Measurements from ENCODE around the gene CSNK2A3. TPM values are rescaled to one million over a fixed set of nuclear protein-coding genes. Genes with fewer than 3 reads are reported as not detected.
"Not testable (repeated sequence)": the region's sequence is repeated elsewhere in the genome, so short reads cannot be mapped to it uniquely, and the experiment has no call there.

Gene CSNK2A3
- total RNA-seq (2014; rRNA removed; shearing (Covaris generic); ENCODE audit: low replicate concordance), result 5.0 and 6.3 TPM in 2 replicates

- not testable (repeated sequence) for H3K4me3 ChIP-seq, H3K9me3 ChIP-seq, H3K36me3 ChIP-seq, H3K27me3 ChIP-seq
- peak; percentile 16 for DNase-seq
These were observed at the start of gene CSNK2A3 for GRCh38 chr11:11352878-11353277. Gene CSNK2A3 (minus strand): TSS chr11:11353250. CDS start chr11:11353119, 131 bp downstream.

GRCh38 chr11:11401960-11402535 lies 49.0 kb upstream of the CSNK2A3 start:
- H3K27me3 ChIP-seq, result no peaks in the 10 kb centered on the region
- no peaks in the 10 kb centered on the region for H3K36me3 ChIP-seq
- no peaks in the 10 kb centered on the region for H3K9me3 ChIP-seq
- no peak for DNase-seq
- H3K4me3 ChIP-seq, result no peak overlapping the region

- H3K27me3 ChIP-seq, result no peaks in the 10 kb centered on the region
- no peak overlapping the region for H3K4me3 ChIP-seq
- no peaks in the 10 kb centered on the region for H3K36me3 ChIP-seq
- H3K9me3 ChIP-seq, result no peaks in the 10 kb centered on the region
- DNase-seq, result no peak
These were observed 47.7 kb upstream of the CSNK2A3 start for GRCh38 chr11:11400635-11401232.

- H3K4me3 ChIP-seq, result no peak overlapping the region
- no peaks in the 10 kb centered on the region for H3K36me3 ChIP-seq
- H3K27me3 ChIP-seq, result no peaks in the 10 kb centered on the region
- no peaks in the 10 kb centered on the region for H3K9me3 ChIP-seq
- DNase-seq, result no peak
These were observed 47.1 kb upstream of the CSNK2A3 start for GRCh38 chr11:11400121-11400520.

GRCh38 chr11:11397781-11398180 lies 44.7 kb upstream of the CSNK2A3 start:
- DNase-seq, result no peak
- H3K9me3 ChIP-seq, result no peaks in the 10 kb centered on the region
- no peak overlapping the region for H3K4me3 ChIP-seq
- no peaks in the 10 kb centered on the region for H3K36me3 ChIP-seq
- no peaks in the 10 kb centered on the region for H3K27me3 ChIP-seq

- Histone ChIP-seq H3K4me3 (no peak overlapping the region), H3K27me3 (no peaks in the 10 kb centered on the region), H3K9me3 (no peaks in the 10 kb centered on the region), H3K36me3 (no peaks in the 10 kb centered on the region)
- DNase-seq, result no peak
These were observed 44.0 kb upstream of the CSNK2A3 start for GRCh38 chr11:11397036-11397415.

- Histone ChIP-seq H3K4me3 (no peak overlapping the region), H3K36me3 (no peaks in the 10 kb centered on the region), H3K9me3 (no peaks in the 10 kb centered on the region), H3K27me3 (no peaks in the 10 kb centered on the region)
- DNase-seq, result peak; percentile 35
These were observed 43.4 kb upstream of the CSNK2A3 start for GRCh38 chr11:11396301-11397035.

GRCh38 chr11:11395126-11395525 lies 42.1 kb upstream of the CSNK2A3 start:
- no peak for DNase-seq
- no peaks in the 10 kb centered on the region for H3K9me3 ChIP-seq
- H3K27me3 ChIP-seq, result no peaks in the 10 kb centered on the region
- no peaks in the 10 kb centered on the region; the same call in 1 of the 2 replicates for H3K36me3 ChIP-seq
- no peak overlapping the region for H3K4me3 ChIP-seq

GRCh38 chr11:11394241-11394640 lies 41.2 kb upstream of the CSNK2A3 start:
- Histone ChIP-seq H3K27me3 (no peaks in the 10 kb centered on the region), H3K9me3 (no peaks in the 10 kb centered on the region), H3K36me3 (no peaks in the 10 kb centered on the region; the same call in 1 of the 2 replicates), H3K4me3 (no peak overlapping the region)
- DNase-seq, result no peak

- Histone ChIP-seq H3K36me3 (peaks cover 2% of the 10 kb centered on the region; the same call in 1 of the 2 replicates), H3K27me3 (no peaks in the 10 kb centered on the region), H3K4me3 (no peak overlapping the region), H3K9me3 (no peaks in the 10 kb centered on the region)
- DNase-seq, result peak; percentile 77
These were observed 38.9 kb upstream of the CSNK2A3 start for GRCh38 chr11:11391796-11392463.

GRCh38 chr11:11391169-11391568 lies 38.1 kb upstream of the CSNK2A3 start:
- peak; percentile 21 for DNase-seq
- Histone ChIP-seq H3K27me3 (no peaks in the 10 kb centered on the region), H3K4me3 (no peak overlapping the region)

GRCh38 chr11:11390068-11390771 lies 37.2 kb upstream of the CSNK2A3 start:
- no peak overlapping the region for H3K4me3 ChIP-seq
- H3K27me3 ChIP-seq, result no peaks in the 10 kb centered on the region
- H3K36me3 ChIP-seq, result peaks cover 2% of the 10 kb centered on the region; the same call in 1 of the 2 replicates
- DNase-seq, result no peak
- no peaks in the 10 kb centered on the region for H3K9me3 ChIP-seq

More at GRCh38 chr11:11391169-11391568, 38.1 kb upstream of the CSNK2A3 start:
- no peaks in the 10 kb centered on the region for H3K9me3 ChIP-seq
- H3K36me3 ChIP-seq, result peaks cover 2% of the 10 kb centered on the region; the same call in 1 of the 2 replicates

- no peaks in the 10 kb centered on the region for H3K27me3 ChIP-seq
- peaks cover 2% of the 10 kb centered on the region; the same call in 1 of the 2 replicates for H3K36me3 ChIP-seq
- no peak overlapping the region for H3K4me3 ChIP-seq
- H3K9me3 ChIP-seq, result no peaks in the 10 kb centered on the region
- DNase-seq, result peak; percentile 38
These were observed 36.2 kb upstream of the CSNK2A3 start for GRCh38 chr11:11389238-11389637.

GRCh38 chr11:11387622-11388305 lies 34.7 kb upstream of the CSNK2A3 start:
- DNase-seq, result no peak
- peaks cover 2% of the 10 kb centered on the region; the same call in 1 of the 2 replicates for H3K9me3 ChIP-seq

GRCh38 chr11:11387207-11387606 lies 34.2 kb upstream of the CSNK2A3 start:
- H3K4me3 ChIP-seq, result no peak overlapping the region
- peaks cover 2% of the 10 kb centered on the region; the same call in 1 of the 2 replicates for H3K9me3 ChIP-seq
- peaks cover 2% of the 10 kb centered on the region; the same call in 1 of the 2 replicates for H3K36me3 ChIP-seq
- H3K27me3 ChIP-seq, result no peaks in the 10 kb centered on the region
- DNase-seq, result no peak

More at GRCh38 chr11:11387622-11388305, 34.7 kb upstream of the CSNK2A3 start:
- Histone ChIP-seq H3K36me3 (peaks cover 2% of the 10 kb centered on the region; the same call in 1 of the 2 replicates), H3K27me3 (no peaks in the 10 kb centered on the region), H3K4me3 (no peak overlapping the region)

GRCh38 chr11:11384829-11385228 lies 31.8 kb upstream of the CSNK2A3 start:
- no peaks in the 10 kb centered on the region for H3K27me3 ChIP-seq
- peaks cover 2% of the 10 kb centered on the region; the same call in 1 of the 2 replicates for H3K9me3 ChIP-seq
- H3K4me3 ChIP-seq, result no peak overlapping the region
- H3K36me3 ChIP-seq, result 0 out of 2 replicates have a peak, but pooled peaks cover 2% of the 10 kb centered on the region
- no peak for DNase-seq

All from MG63 (cell line).